ENCODE data around the gene TAPBPL. TPM values are rescaled to one million over a fixed set of nuclear protein-coding genes. Genes with fewer than 3 reads are reported as not detected.

Gene TAPBPL
- total and polyA plus RNA-seq, 9 donors = 10.3 to 37.5 (median 16.5) TPM

DNA sequence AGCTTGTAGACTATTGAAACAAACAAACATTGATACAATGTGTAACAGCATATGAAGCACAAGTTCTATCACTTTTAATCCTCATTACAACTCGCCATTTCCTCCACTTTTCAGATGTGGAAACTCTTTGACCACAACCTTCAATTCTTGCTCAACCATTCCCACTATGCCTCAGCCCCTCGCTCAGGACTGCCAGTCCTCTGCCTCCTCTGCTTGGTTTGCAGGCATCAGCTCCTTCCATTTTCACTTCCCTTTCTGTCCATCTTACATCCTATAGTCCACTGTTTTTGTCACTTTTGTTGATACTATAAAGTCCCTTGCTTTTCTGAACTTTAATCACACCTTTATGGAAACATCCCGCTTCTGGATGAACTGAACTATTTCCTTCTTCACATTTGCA, 35.2 kb upstream of the TAPBPL start:
- Histone ChIP-seq H3K27ac (no peak overlapping the region), H3K4me3 (no peak overlapping the region), H3K4me1 (ENCODE audit: insufficient read depth) (peaks cover 7% of the 10 kb centered on the region), H3K27me3 (no peaks in the 10 kb centered on the region), H3K36me3 (no peaks in the 10 kb centered on the region), H3K9me3 (no peaks in the 10 kb centered on the region)
- WGBS, 3 donors = 94 to 96% (median 95%) methylated on average over 3 of the region's 3 CpGs
- DNase-seq = no peak
- intact Hi-C loops (cut with DNase I) = no loop called here
- TF ChIP-seq POLR2A (IDR thresholded peaks at IDR 0.05) (no peak), CTCF (IDR thresholded peaks at IDR 0.05) (no peak), EP300 (IDR thresholded peaks at IDR 0.05) (no peak)

DNA sequence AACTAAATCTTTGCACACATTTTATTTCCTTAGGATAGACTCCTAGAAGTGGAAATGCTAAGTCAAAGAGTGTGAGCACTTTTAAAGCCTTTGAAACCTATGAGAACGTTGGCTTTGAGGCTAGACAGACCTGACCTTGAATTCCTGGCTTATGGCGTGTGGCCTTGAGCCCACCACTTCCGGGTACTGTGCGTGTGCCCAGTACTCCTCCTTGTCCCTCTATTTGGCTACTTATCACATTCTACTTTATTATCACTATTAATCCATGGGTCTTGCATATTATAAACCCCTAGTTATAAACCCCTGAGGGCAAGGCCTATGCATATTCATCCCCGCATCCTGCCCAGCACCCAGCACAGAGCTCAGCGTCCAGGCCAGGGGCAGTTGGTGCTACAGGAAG, 33.0 kb upstream of the TAPBPL start:
- 24 to 36% (median 33%) methylated on average over 6 of the region's 6 CpGs for WGBS, 3 donors
- intact Hi-C loops (cut with DNase I) = no loop called here

DNA sequence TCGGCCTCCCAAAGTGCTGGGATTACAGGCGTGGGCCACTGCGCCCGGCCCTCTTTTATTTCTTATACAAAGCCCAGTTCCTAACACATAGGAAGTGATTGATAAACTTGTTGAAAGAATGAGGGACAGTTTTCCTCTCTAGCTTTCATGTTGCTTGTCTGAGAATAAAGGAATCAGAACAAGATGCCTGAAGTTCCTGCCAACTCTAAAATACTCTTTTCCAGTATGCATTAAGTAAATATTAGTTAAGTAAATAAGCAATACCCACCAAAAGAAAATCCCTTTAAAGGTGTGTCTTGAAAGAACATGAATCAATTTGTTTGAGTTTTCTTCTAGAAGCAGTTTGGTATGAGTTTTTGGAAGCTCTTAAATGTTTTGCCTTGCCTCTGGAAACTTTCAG, 31.5 kb upstream of the TAPBPL start:
- no peaks in the 10 kb centered on the region for H3K36me3 ChIP-seq
- DNase-seq = no peak
- WGBS, 3 donors = 30 to 57% (median 45%) methylated on average over 4 of the region's 4 CpGs
- no peak overlapping the region for H3K4me3 ChIP-seq
- H3K4me1 ChIP-seq (ENCODE audit: insufficient read depth) = peaks cover 8% of the 10 kb centered on the region
- no peak overlapping the region for H3K27ac ChIP-seq
- H3K9me3 ChIP-seq = no peaks in the 10 kb centered on the region
- H3K27me3 ChIP-seq = no peaks in the 10 kb centered on the region
- intact Hi-C loops (cut with DNase I) = loop anchor here (5.0 kb wide), 4 partner anchors 42 to 117 kb away; partner anchors contain the start of gene GAPDH (in 1 of the 4)
- TF ChIP-seq EP300 (IDR thresholded peaks at IDR 0.05) = no peak
- no peak for TF ChIP-seq CTCF (IDR thresholded peaks at IDR 0.05)
- no peak for TF ChIP-seq POLR2A (IDR thresholded peaks at IDR 0.05)

More for the DNA sequence above, 33.0 kb upstream of the TAPBPL start:
- no peaks in the 10 kb centered on the region for H3K36me3 ChIP-seq
- H3K27me3 ChIP-seq = no peaks in the 10 kb centered on the region
- H3K4me1 ChIP-seq (ENCODE audit: insufficient read depth) = peaks cover 8% of the 10 kb centered on the region
- H3K27ac ChIP-seq = peak overlapping the region in 1 of 2 donors; percentile 30
- TF ChIP-seq CTCF (IDR thresholded peaks at IDR 0.05) = no peak
- no peak for TF ChIP-seq EP300 (IDR thresholded peaks at IDR 0.05)
- no peak for TF ChIP-seq POLR2A (IDR thresholded peaks at IDR 0.05)
- no peaks in the 10 kb centered on the region for H3K9me3 ChIP-seq
- peak in 1 of 5 donors; percentile 64 for DNase-seq
- H3K4me3 ChIP-seq = no peak overlapping the region

GRCh38 chr12:6423267-6424007, 28.4 kb upstream of the TAPBPL start:
- DNase-seq = peak; percentile 80 to 90 (median 88)
- no peak overlapping the region for H3K4me3 ChIP-seq
- H3K36me3 ChIP-seq = no peaks in the 10 kb centered on the region
- peak; percentile 70 to 93 (median 86) for TF ChIP-seq CTCF (IDR thresholded peaks at IDR 0.05)
- TF ChIP-seq POLR2A (IDR thresholded peaks at IDR 0.05) = peak; percentile 36
- no peak for TF ChIP-seq EP300 (IDR thresholded peaks at IDR 0.05)
- H3K9me3 ChIP-seq = no peaks in the 10 kb centered on the region
- 4 to 5% (median 5%) methylated on average over 9 of the region's 9 CpGs for WGBS, 3 donors
- H3K4me1 ChIP-seq (ENCODE audit: insufficient read depth) = peaks cover 6% of the 10 kb centered on the region
- H3K27me3 ChIP-seq = no peaks in the 10 kb centered on the region
- H3K27ac ChIP-seq = no peak overlapping the region
- intact Hi-C loops (cut with DNase I) = loop anchor here (2.0 to 5.0 kb wide), 5 partner anchors 39 to 114 kb away; partner anchors contain the start of gene GAPDH (in 1 of the 4)

Measured in ovary (tissue), 9 donors.